IMR-90 (cell line): Measurements from ENCODE around the gene MYO1D. TPM values are rescaled to one million over a fixed set of nuclear protein-coding genes. Genes with fewer than 3 reads are reported as not detected.
"Not testable (repeated sequence)": the region's sequence is repeated elsewhere in the genome, so short reads cannot be mapped to it uniquely, and the experiment has no call there.

Experiments
- ATAC-seq: fragments of 200-7000 bp; cut with Tn5 transposase; 2 replicates; pipeline ENCODE4 v1.9.1; 2020; ENCODE audit warnings: low read depth, mild to moderate bottlenecking, moderate library complexity
- BruUV-seq: library from RNA; stranded (reverse); fragments of 400-500 nt; replicated peaks from 2 replicates; lab custom pipeline; 2021; lab: Mats Ljungman, UMichigan
- CTCF ChIA-PET: fragments of 300-600 bp; formaldehyde crosslinking; extraction: SDS; loops from one replicate; lab custom pipeline; 2021; ENCODE audit warnings: antibody characterized with exemption; lab: Yijun Ruan, JAX
- POLR2A ChIA-PET: fragments of 300-600 bp; sonication (Branson Sonifier 250); formaldehyde crosslinking; loops from one replicate; lab custom pipeline; 2022; ENCODE audit warnings: antibody characterized with exemption; ENCODE audit not compliant: unreplicated experiment; lab: Charles Lee
- DNase-seq: peaks from one replicate; pipeline ENCODE4 v3.0.0; 2013
- H2AFZ ChIP-seq: replicated peaks from 2 replicates; pipeline ENCODE3; 2013; ENCODE audit warnings: low read length, mild to moderate bottlenecking; ENCODE audit not compliant: poor library complexity
- H2AK5ac ChIP-seq: 2 replicates; pipeline ENCODE4 v1.6.1; 2013; ENCODE audit warnings: low read depth, low read length, inconsistent platforms
- H2AK9ac ChIP-seq: replicated peaks from 2 replicates; pipeline ENCODE3; 2013; ENCODE audit warnings: mild to moderate bottlenecking, low read depth, low read length, moderate library complexity; ENCODE audit not compliant: poor library complexity
- H2BK120ac ChIP-seq: 2 replicates; pipeline ENCODE4 v1.6.1; 2013; ENCODE audit warnings: low read depth, low read length, inconsistent platforms
- H2BK15ac ChIP-seq: 3 replicates; pipeline ENCODE4 v1.6.1; 2013; ENCODE audit warnings: low read depth, low read length, inconsistent platforms
- H2BK20ac ChIP-seq: 2 replicates; pipeline ENCODE4 v1.6.1; 2013; ENCODE audit warnings: low read depth, mild to moderate bottlenecking, inconsistent platforms, low read length, moderate library complexity
- H2BK5ac ChIP-seq: 2 replicates; pipeline ENCODE4 v1.6.1; 2013; ENCODE audit warnings: mild to moderate bottlenecking, low read depth, low read length, inconsistent platforms; ENCODE audit not compliant: poor library complexity, severe bottlenecking
- H3K14ac ChIP-seq: replicated peaks from 2 replicates; pipeline ENCODE4 v1.6.1; 2013; ENCODE audit warnings: low read depth, low read length, inconsistent platforms
- H3K18ac ChIP-seq: 2 replicates; pipeline ENCODE4 v1.6.1; 2013; ENCODE audit warnings: low read depth, low read length, control low read depth
- H3K23ac ChIP-seq: 2 replicates; pipeline ENCODE4 v1.6.1; 2013; ENCODE audit warnings: low read depth, low read length, inconsistent platforms
- H3K27ac ChIP-seq: 2 replicates; pipeline ENCODE4 v1.5.1; 2013; ENCODE audit warnings: mild to moderate bottlenecking, control low read depth, low read length; ENCODE audit not compliant: insufficient read depth
- H3K27me3 ChIP-seq: 2 replicates; pipeline ENCODE4 v1.6.1; 2013; ENCODE audit warnings: low read length; ENCODE audit not compliant: control insufficient read depth, insufficient read depth
- H3K36me3 ChIP-seq: 2 replicates; pipeline ENCODE4 v1.6.1; 2013; ENCODE audit warnings: low read length, mixed read lengths; ENCODE audit not compliant: control insufficient read depth, insufficient read depth
- H3K4ac ChIP-seq: 2 replicates; pipeline ENCODE4 v1.6.1; 2013; ENCODE audit warnings: low read depth, low read length, inconsistent platforms
- H3K4me1 ChIP-seq: 2 replicates; pipeline ENCODE4 v1.6.1; 2013; ENCODE audit warnings: low read length, mixed read lengths; ENCODE audit not compliant: control insufficient read depth, insufficient read depth
- H3K4me2 ChIP-seq: 2 replicates; pipeline ENCODE4 v1.6.1; 2013; ENCODE audit warnings: low read depth, mild to moderate bottlenecking, control low read depth, low read length, moderate library complexity
- H3K4me3 ChIP-seq: 2 replicates; pipeline ENCODE4 v1.5.1; 2013; ENCODE audit warnings: low read depth, mild to moderate bottlenecking, control low read depth, low read length, moderate library complexity; ENCODE audit not compliant: insufficient read depth
- H3K56ac ChIP-seq: 2 replicates; pipeline ENCODE4 v1.6.1; 2013; ENCODE audit warnings: low read length, inconsistent platforms; ENCODE audit not compliant: insufficient read depth; ENCODE audit errors: extremely low read depth
- H3K79me1 ChIP-seq, 2 experiments: 2 replicates each; pipeline ENCODE4 v1.6.1; 2013; ENCODE audit warnings: low read length in 2 of 2, inconsistent platforms in 1 of 2, low read depth in 1 of 2
- H3K9ac ChIP-seq: 2 replicates; pipeline ENCODE4 v1.6.1; 2013; ENCODE audit warnings: low read depth, low read length, control low read depth
- H3K9me1 ChIP-seq: 2 replicates; pipeline ENCODE4 v1.6.1; 2013; ENCODE audit warnings: low read length, inconsistent platforms; ENCODE audit not compliant: insufficient read depth
- H3K9me3 ChIP-seq: 2 replicates; pipeline ENCODE4 v1.6.1; 2013; ENCODE audit warnings: low read length; ENCODE audit not compliant: control insufficient read depth, insufficient read depth
- H4K20me1 ChIP-seq: 2 replicates; pipeline ENCODE4 v1.6.1; 2013; ENCODE audit warnings: low read length, inconsistent platforms; ENCODE audit not compliant: insufficient read depth
- H4K5ac ChIP-seq: 2 replicates; pipeline ENCODE4 v1.6.1; 2013; ENCODE audit warnings: mild to moderate bottlenecking, low read depth, low read length, control low read depth
- H4K8ac ChIP-seq, 2 experiments: 2 replicates each; pipeline ENCODE4 v1.6.1; 2013; ENCODE audit warnings: low read depth in 2 of 2, low read length in 2 of 2, control low read depth in 1 of 2, inconsistent platforms in 1 of 2
- H4K91ac ChIP-seq: 2 replicates; pipeline ENCODE4 v1.6.1; 2013; ENCODE audit warnings: low read depth, low read length, inconsistent platforms; ENCODE audit not compliant: insufficient read depth
- WGBS, 2 experiments: methylation state at CpG; one replicate each; pipeline versions ENCODE4 v1.1.5 to v1.1.7; 2013; ENCODE audit warnings: missing lambda C conversion rate in 2 of 2; ENCODE audit not compliant: insufficient read length in 1 of 2; ENCODE audit errors: extremely low coverage in 2 of 2; 5-methylcytosine and 5-hydroxymethylcytosine counted together
- dilution Hi-C: fragments of 300-500 bp; cut with HindIII; formaldehyde crosslinking; loops from one replicate; pipeline ENCODE4 v1.14.3; 2018; ENCODE audit warnings: low sequenced_read_pairs; ENCODE audit not compliant: unreplicated experiment
- in situ Hi-C: fragments of 300-500 bp; cut with MboI; formaldehyde crosslinking; loops from 3 replicates; pipeline ENCODE4 v1.14.3; 2019; ENCODE audit warnings: low sequenced_read_pairs, inconsistent platforms, mixed read lengths
- intact Hi-C: fragments of 100-400 bp; cut with micrococcal nuclease; formaldehyde crosslinking; loops from 2 replicates; pipeline ENCODE4 v1.10.0; 2022
- polyA plus RNA-seq, 3 experiments: library from polyadenylated mRNA; depleted of rRNA; stranded (reverse); fragments of >200 nt; gene quantifications; 2 replicates each; pipeline ENCODE4 v1.2.3, GENCODE V29; 2012; ENCODE audit warnings: low replicate concordance in 1 of 3
- total RNA-seq: library from RNA; depleted of rRNA; stranded (reverse); fragments of >200 nt; gene quantifications from 2 replicates; pipeline ENCODE4 v1.2.3, GENCODE V29; 2012

The MYO1D gene
- total and polyA plus RNA-seq, 2 of the 4 experiments (the other 2 are of a cell fraction), result 0.63 to 0.90 TPM

DNA sequence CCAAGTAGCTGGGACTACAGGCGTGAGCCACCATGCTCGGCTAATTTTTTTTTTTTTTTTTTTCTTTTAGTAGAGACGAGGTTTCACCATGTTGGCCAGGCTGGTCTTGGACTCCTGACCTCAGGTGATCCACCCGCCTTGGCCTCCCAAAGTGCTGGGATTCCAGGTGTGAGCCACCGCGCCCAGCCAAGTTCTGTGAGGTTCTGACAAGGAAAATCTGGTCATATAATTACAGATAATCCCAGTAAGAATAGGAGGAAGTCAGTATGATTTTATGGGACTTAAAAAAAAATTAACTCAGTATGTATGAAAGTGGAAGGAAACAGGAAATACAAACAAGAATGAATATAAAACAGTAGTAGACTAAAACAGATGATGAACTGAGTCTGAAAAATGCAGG is 426.5 kb downstream of the MYO1D start:
- H3K4me1 ChIP-seq, H3K4me3 ChIP-seq, H3K14ac ChIP-seq, H3K4ac ChIP-seq, ATAC-seq, H2AFZ ChIP-seq, H4K8ac ChIP-seq, H2AK5ac ChIP-seq, DNase-seq, H2AK9ac ChIP-seq, BruUV-seq, H3K4me2 ChIP-seq, H3K18ac ChIP-seq, H2BK20ac ChIP-seq, H4K5ac ChIP-seq, dilution Hi-C loops, H3K56ac ChIP-seq, CTCF ChIA-PET, H3K23ac ChIP-seq, H3K9me1 ChIP-seq, in situ Hi-C loops, H2BK15ac ChIP-seq, POLR2A ChIA-PET, intact Hi-C loops, H2BK5ac ChIP-seq, H3K9ac ChIP-seq, H3K27me3 ChIP-seq, H3K27ac ChIP-seq, H2BK120ac ChIP-seq, H4K91ac ChIP-seq, H3K9me3 ChIP-seq: not testable (repeated sequence)
- Histone ChIP-seq H3K36me3 (peaks cover 33% of the 10 kb centered on the region), H4K20me1 (peaks cover 45% of the 10 kb centered on the region; the same call in 1 of the 2 replicates), H3K79me1 (peaks cover 38 to 53% of the 10 kb centered on the region in 2 experiments)
- no CpG with 5 or more reads among the region's 6 CpGs for WGBS, 2 experiments
